ENCODE results near the gene SCNN1A. TPM values are rescaled to one million over a fixed set of nuclear protein-coding genes. Genes with fewer than 3 reads are reported as not detected.

SCNN1A gene
- total RNA-seq, 1 donor: under 0.01 TPM

DNA sequence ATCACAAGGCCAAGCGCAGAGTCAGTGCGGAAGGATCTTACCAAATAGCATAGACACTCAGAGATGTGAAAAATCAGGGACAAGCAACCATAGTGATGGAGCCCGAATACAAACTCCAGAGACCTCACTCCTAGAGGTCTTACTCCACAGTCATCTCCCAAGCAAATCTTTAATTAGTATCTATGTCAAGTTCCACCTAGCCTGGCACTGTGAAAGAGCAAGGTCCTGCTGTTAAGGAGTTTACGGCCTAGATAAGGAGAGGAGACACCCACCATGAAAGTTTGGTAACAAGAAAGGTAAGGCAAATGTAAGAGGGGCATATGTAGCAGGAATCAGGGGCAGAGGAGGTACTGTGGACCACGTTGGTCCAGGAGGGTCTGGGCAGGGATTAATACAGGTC, 72.3 kb downstream of the SCNN1A start:
- no peak for DNase-seq (ENCODE audit: low read depth)
- H3K4me3 ChIP-seq (ENCODE audit: low read depth, low read length): no peak overlapping the region
- TF ChIP-seq, protein P1, sequence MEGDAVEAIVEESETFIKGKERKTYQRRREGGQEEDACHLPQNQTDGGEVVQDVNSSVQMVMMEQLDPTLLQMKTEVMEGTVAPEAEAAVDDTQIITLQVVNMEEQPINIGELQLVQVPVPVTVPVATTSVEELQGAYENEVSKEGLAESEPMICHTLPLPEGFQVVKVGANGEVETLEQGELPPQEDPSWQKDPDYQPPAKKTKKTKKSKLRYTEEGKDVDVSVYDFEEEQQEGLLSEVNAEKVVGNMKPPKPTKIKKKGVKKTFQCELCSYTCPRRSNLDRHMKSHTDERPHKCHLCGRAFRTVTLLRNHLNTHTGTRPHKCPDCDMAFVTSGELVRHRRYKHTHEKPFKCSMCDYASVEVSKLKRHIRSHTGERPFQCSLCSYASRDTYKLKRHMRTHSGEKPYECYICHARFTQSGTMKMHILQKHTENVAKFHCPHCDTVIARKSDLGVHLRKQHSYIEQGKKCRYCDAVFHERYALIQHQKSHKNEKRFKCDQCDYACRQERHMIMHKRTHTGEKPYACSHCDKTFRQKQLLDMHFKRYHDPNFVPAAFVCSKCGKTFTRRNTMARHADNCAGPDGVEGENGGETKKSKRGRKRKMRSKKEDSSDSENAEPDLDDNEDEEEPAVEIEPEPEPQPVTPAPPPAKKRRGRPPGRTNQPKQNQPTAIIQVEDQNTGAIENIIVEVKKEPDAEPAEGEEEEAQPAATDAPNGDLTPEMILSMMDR (IDR thresholded peaks at IDR 0.05; ENCODE audit: insufficient read depth, low read depth, low read length): no peak

DNA sequence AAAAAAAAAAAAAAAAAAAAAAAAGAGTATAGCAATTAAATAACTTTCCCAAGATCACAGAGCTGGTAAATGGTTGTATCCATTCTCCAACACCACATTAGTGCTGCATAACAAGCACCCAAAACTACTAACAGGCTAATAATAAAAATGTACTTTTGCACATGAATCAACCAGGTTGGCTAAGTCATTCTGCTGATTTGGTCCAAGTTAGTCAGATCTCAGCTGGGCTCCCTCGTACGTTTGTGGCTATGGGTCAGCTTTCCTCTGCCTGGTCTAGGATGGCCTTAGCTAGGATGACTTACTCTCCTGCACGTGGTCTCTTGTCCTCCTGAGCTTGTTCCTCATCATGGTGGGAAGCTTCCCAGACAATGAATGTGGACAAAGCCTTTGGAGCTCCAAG, 72.7 kb downstream of the SCNN1A start:
- H3K4me3 ChIP-seq (ENCODE audit: low read depth, low read length): no peak overlapping the region
- TF ChIP-seq, protein P1 (IDR thresholded peaks at IDR 0.05; ENCODE audit: insufficient read depth, low read depth, low read length): no peak
- DNase-seq (ENCODE audit: low read depth): no peak

DNA sequence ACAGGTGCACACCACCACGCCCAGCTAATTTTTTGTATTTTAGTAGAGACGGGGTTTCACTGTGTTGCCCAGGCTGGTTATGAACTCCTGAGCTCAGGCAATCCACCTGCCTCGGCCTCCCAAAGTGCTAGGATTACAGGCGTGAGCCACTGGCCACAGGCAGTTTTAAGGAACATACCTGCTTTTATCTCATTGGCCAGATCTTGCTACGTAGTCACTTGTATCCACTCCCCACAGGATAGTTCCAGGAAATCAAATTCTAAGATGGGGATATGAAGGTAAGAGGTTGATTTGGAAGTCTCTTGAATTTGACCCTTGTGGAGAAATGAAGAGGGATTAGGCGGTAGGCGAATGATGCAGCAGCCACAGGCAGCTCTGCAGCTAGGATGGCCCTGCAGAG, 73.6 kb downstream of the SCNN1A start:
- DNase-seq (ENCODE audit: low read depth): no peak
- TF ChIP-seq, protein P1 (IDR thresholded peaks at IDR 0.05; ENCODE audit: insufficient read depth, low read depth, low read length): no peak
- H3K4me3 ChIP-seq (ENCODE audit: low read depth, low read length): no peak overlapping the region

DNA sequence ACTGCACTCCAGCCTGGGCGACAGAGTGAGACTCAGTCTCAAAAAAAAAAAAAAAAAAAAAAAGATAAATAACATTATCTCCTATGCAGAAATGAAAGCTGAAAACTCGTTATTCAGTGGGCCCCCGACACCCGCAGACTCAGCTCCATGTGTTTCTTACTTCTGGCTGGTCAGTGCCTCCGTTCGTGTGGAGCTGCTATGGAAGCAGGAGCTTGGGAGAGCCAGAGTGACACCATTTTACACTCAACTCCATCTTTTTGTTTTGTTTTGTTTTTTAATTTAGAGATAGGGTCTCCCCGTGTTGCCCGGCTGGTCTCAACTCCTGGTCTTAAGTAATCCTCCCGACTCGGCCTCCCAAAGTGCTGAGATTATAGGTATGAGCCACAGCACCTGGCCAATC, 78.2 kb downstream of the SCNN1A start:
- TF ChIP-seq, protein P1 (IDR thresholded peaks at IDR 0.05; ENCODE audit: insufficient read depth, low read depth, low read length): no peak
- DNase-seq (ENCODE audit: low read depth): no peak
- no peak overlapping the region for H3K4me3 ChIP-seq (ENCODE audit: low read depth, low read length)

Small RNA genes within 50 kb of the gene (small RNA-seq; reads per million reads assigned to genes)
- gene RN7SL391P: not detected

Other genes with a start within 250 kb of the SCNN1A start
- gene CD9, start 175.2 kb downstream of the SCNN1A start, total RNA-seq: 120 and 209 TPM in 2 replicates
- gene PLEKHG6, start 64.9 kb downstream of the SCNN1A start, total RNA-seq: under 0.01 TPM in 1 of 2 replicates, not detected in the other
- gene TNFRSF1A, start 33.5 kb downstream of the SCNN1A start, total RNA-seq: 125 and 174 TPM in 2 replicates
- gene LTBR, start 8.6 kb upstream of the SCNN1A start, total RNA-seq: 61.3 and 69.6 TPM in 2 replicates
- gene CD27, start 69.4 kb upstream of the SCNN1A start, total RNA-seq: under 0.01 and 0.32 TPM in 2 replicates
- gene TAPBPL, start 76.5 kb upstream of the SCNN1A start, total RNA-seq: 7.3 and 11.6 TPM in 2 replicates
- 3.2 and 13.4 TPM in 2 replicates for gene VAMP1, start 95.1 kb upstream of the SCNN1A start, total RNA-seq
- gene MRPL51, start 117.7 kb upstream of the SCNN1A start, total RNA-seq: 86.8 and 101 TPM in 2 replicates
- 40.6 and 52.7 TPM in 2 replicates for gene NCAPD2, start 118.5 kb upstream of the SCNN1A start, total RNA-seq
- 6,118 and 7,175 TPM in 2 replicates for gene GAPDH, start 159.0 kb upstream of the SCNN1A start, total RNA-seq
- 9.9 and 11.9 TPM in 2 replicates for gene IFFO1, start 180.5 kb upstream of the SCNN1A start, total RNA-seq
- 25.4 and 26.8 TPM in 2 replicates for gene NOP2, start 192.7 kb upstream of the SCNN1A start, total RNA-seq
- 231 and 240 TPM in 2 replicates for gene CHD4, start 231.8 kb upstream of the SCNN1A start, total RNA-seq

Data from fibroblast of villous mesenchyme (primary cell).